Endothelial cell (in vitro differentiated cells): ENCODE results near the gene TP63. TPM values are rescaled to one million over a fixed set of nuclear protein-coding genes. Genes with fewer than 3 reads are reported as not detected.

Experiments used
- DNase-seq: peaks from one replicate; pipeline ENCODE4 v3.0.0; 2021; ENCODE audit warnings: low spot score
- H3K27ac Mint-ChIP-seq: one replicate; pipeline ENCODE4 v1.8.0; 2021; ENCODE audit warnings: mixed read lengths, inconsistent platforms; ENCODE audit not compliant: unreplicated experiment
- H3K27me3 Mint-ChIP-seq: one replicate; pipeline ENCODE4 v1.8.0; 2021; ENCODE audit warnings: mild to moderate bottlenecking, moderate library complexity, mixed read lengths, inconsistent platforms; ENCODE audit not compliant: unreplicated experiment
- H3K36me3 Mint-ChIP-seq: one replicate; pipeline ENCODE4 v1.8.0; 2021; ENCODE audit warnings: mild to moderate bottlenecking, low read depth, mixed read lengths, inconsistent platforms; ENCODE audit not compliant: unreplicated experiment
- H3K4me1 Mint-ChIP-seq: one replicate; pipeline ENCODE4 v1.8.0; 2021; ENCODE audit warnings: mild to moderate bottlenecking, mixed read lengths, inconsistent platforms; ENCODE audit not compliant: unreplicated experiment
- H3K4me3 Mint-ChIP-seq: one replicate; pipeline ENCODE4 v1.8.0; 2021; ENCODE audit warnings: mild to moderate bottlenecking, mixed read lengths, inconsistent platforms; ENCODE audit not compliant: unreplicated experiment
- H3K9me3 Mint-ChIP-seq: one replicate; pipeline ENCODE4 v1.8.0; 2021; ENCODE audit warnings: mixed read lengths, inconsistent platforms; ENCODE audit not compliant: unreplicated experiment
- total RNA-seq: library from RNA; stranded (reverse); fragmentation: NEBNext Ultra II Directional; extraction: Animal tissue kit (Norgen Biotek cat#: 25700); gene quantifications from one replicate; pipeline ENCODE4 v1.2.1, GENCODE V29; 2021; ENCODE audit not compliant: unreplicated experiment
- TF ChIP-seq, protein P1 (sequence below): fragments of 200-600 bp; sonication (generic); IDR thresholded peaks from one replicate; pipeline ENCODE4 v1.5.0; 2021; ENCODE audit warnings: antibody characterized with exemption; ENCODE audit not compliant: unreplicated experiment

TP63 gene
- total RNA-seq, 1 donor from 2014 or later = 1.0 TPM

DNA sequence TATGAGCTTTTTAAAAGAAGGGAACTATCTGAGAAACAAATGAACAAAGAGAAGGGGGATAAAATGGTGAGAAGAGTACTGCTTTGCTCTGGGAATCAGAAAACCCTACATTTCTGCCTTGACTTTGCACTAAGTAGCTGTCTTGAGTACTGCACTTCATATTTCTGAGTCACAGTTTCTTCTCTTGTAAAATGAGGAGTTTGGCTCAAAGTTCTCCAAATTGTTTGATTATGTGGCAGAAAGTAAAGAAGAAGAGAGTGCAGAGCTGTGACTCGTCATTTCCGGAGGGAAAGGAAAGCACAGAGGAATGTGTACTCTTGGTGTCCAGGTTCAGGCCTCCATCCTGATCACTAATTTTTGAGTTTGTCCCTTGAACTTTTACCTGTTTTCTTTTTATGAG is 54.7 kb downstream of the TP63 start:
- Mint-ChIP-seq H3K27me3 (no peaks in the 10 kb centered on the region), H3K9me3 (no peaks in the 10 kb centered on the region), H3K4me1 (peaks cover 16% of the 10 kb centered on the region), H3K36me3 (no peaks in the 10 kb centered on the region), H3K4me3 (no peak overlapping the region), H3K27ac (no peak overlapping the region)
- TF ChIP-seq, protein P1, sequence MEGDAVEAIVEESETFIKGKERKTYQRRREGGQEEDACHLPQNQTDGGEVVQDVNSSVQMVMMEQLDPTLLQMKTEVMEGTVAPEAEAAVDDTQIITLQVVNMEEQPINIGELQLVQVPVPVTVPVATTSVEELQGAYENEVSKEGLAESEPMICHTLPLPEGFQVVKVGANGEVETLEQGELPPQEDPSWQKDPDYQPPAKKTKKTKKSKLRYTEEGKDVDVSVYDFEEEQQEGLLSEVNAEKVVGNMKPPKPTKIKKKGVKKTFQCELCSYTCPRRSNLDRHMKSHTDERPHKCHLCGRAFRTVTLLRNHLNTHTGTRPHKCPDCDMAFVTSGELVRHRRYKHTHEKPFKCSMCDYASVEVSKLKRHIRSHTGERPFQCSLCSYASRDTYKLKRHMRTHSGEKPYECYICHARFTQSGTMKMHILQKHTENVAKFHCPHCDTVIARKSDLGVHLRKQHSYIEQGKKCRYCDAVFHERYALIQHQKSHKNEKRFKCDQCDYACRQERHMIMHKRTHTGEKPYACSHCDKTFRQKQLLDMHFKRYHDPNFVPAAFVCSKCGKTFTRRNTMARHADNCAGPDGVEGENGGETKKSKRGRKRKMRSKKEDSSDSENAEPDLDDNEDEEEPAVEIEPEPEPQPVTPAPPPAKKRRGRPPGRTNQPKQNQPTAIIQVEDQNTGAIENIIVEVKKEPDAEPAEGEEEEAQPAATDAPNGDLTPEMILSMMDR = no peak
- DNase-seq = no peak

DNA sequence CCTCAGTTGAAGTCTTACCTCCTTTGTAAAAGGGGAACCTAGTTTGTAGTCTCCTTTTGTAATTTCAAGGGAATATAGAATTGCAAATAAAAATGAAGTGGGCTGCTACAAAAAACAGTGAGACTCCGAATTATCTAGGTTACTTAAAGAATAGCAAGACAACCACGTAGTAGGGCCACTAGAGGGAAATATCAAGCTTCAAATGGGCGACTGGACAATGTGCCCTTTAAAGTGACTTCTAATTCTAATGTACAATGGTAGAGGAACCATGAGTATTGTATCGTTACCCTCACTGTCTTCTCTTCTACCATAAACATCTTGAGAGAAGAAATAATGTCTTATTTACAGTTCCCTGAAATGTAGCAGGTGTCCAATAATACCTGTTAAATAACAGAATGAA is 56.3 kb downstream of the TP63 start:
- H3K27ac Mint-ChIP-seq = no peak overlapping the region
- H3K4me3 Mint-ChIP-seq = no peak overlapping the region
- no peaks in the 10 kb centered on the region for H3K36me3 Mint-ChIP-seq
- H3K27me3 Mint-ChIP-seq = no peaks in the 10 kb centered on the region
- peaks cover 16% of the 10 kb centered on the region for H3K4me1 Mint-ChIP-seq
- TF ChIP-seq, protein P1 = no peak
- DNase-seq = no peak
- no peaks in the 10 kb centered on the region for H3K9me3 Mint-ChIP-seq

DNA sequence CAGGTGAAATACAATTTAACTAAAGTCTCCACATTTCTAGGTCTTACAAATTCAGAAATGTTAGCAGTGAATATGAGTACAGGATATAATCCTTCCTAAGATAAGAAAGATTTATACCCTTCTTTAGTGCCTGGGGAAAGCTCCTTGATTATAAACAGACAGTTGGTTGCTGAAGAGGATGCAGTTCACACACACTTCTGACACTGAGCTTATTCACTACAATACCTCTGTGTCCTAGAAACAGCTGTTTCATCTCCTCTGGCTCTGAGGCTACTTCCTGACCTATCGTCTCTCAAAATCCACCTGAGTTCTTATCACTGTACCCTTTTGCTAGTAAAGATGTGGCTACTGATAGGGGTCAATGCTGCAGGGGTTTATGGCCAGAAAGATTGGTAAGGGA is 57.1 kb downstream of the TP63 start:
- H3K36me3 Mint-ChIP-seq = no peaks in the 10 kb centered on the region
- no peaks in the 10 kb centered on the region for H3K9me3 Mint-ChIP-seq
- DNase-seq = no peak
- no peak overlapping the region for H3K4me3 Mint-ChIP-seq
- peaks cover 16% of the 10 kb centered on the region for H3K4me1 Mint-ChIP-seq
- H3K27ac Mint-ChIP-seq = no peak overlapping the region
- TF ChIP-seq, protein P1 = no peak
- H3K27me3 Mint-ChIP-seq = no peaks in the 10 kb centered on the region

DNA sequence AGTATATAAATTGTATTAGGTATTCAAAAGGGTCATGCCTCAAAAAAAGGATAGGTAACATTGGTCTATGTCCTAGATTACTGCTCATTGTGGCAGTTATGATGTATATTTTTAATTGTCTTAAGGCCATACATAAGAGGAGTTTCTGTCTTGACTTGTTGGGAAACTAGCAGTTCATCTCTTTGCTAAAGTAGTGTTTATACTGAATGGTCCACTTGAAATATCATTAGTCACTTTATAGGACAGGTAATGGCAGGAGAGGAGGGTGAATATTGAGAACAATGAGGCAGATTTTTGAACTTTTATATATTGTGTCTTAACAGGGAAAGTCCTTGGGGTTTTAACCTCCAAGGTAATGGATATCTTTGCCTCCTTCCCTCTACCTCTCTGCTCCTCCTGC is 58.4 kb downstream of the TP63 start:
- H3K27me3 Mint-ChIP-seq = no peaks in the 10 kb centered on the region
- no peaks in the 10 kb centered on the region for H3K9me3 Mint-ChIP-seq
- H3K27ac Mint-ChIP-seq = no peak overlapping the region
- H3K36me3 Mint-ChIP-seq = no peaks in the 10 kb centered on the region
- H3K4me3 Mint-ChIP-seq = no peak overlapping the region
- TF ChIP-seq, protein P1 = no peak
- H3K4me1 Mint-ChIP-seq = peaks cover 12% of the 10 kb centered on the region
- DNase-seq = no peak

DNA sequence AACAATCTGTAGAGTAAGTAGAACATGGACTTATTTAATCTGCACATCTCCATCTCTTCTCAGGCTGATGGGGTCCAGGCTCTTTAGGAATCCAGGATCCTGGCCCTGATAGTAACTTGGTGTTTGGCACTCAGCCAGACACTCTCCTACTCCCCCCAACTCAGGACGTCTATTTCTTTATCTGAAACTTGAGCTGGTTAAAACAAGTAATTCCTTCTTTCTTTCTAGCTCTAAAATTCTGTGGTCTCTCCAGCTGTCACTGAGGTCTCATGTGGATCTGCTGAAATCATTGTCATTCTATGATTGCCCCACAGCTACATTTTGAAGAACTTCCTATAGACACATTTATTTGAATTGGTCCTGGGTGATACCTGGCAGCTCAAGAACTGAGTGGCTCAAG is 59.0 kb downstream of the TP63 start:
- Mint-ChIP-seq H3K9me3 (no peaks in the 10 kb centered on the region), H3K27ac (no peak overlapping the region), H3K36me3 (no peaks in the 10 kb centered on the region), H3K4me1 (peaks cover 8% of the 10 kb centered on the region), H3K4me3 (no peak overlapping the region), H3K27me3 (no peaks in the 10 kb centered on the region)
- TF ChIP-seq, protein P1 = no peak
- DNase-seq = no peak
